SK-N-SH (cell line): ENCODE data around the gene MAP2K3. TPM values are rescaled to one million over a fixed set of nuclear protein-coding genes. Genes with fewer than 3 reads are reported as not detected.
"Not testable (repeated sequence)": the region's sequence is repeated elsewhere in the genome, so short reads cannot be mapped to it uniquely, and the experiment has no call there.

Experiments used
- CTCF ChIA-PET: fragments of 300-600, 350-600 bp; formaldehyde crosslinking; extraction: SDS; loops from one replicate; lab custom pipeline; 2021; lab: Yijun Ruan, JAX
- POLR2A ChIA-PET: fragments of 350-600 bp; sonication (Branson Sonifier 250); formaldehyde crosslinking; extraction: SDS; loops from one replicate; lab custom pipeline; 2020; ENCODE audit warnings: antibody characterized with exemption, inconsistent platforms; lab: Yijun Ruan, JAX
- DNase-seq: peaks from one replicate; pipeline ENCODE4 v3.0.0; 2012
- H2AFZ ChIP-seq: fragments of 200-600 bp; sonication (generic); 2 replicates; pipeline ENCODE4 v1.8.1; 2016; ENCODE audit warnings: antibody characterized with exemption, mild to moderate bottlenecking, low read depth
- H3F3A ChIP-seq: fragments of 200-600 bp; sonication (generic); replicated peaks from 2 replicates; pipeline ENCODE3; 2016; ENCODE audit warnings: antibody characterized with exemption, mild to moderate bottlenecking; ENCODE audit not compliant: insufficient read depth
- H3K27ac ChIP-seq, 2 experiments: fragments of 200-500 bp in 1 of 2; fragments of 200-600 bp in 1 of 2; sonication (Bioruptor generic) in 1 of 2; sonication (generic), shearing (Covaris generic) in 1 of 2; 2 replicates each; pipeline versions ENCODE4 v1.5.1 to v1.6.1; 2014 to 2016; ENCODE audit warnings: low read depth in 2 of 2, inconsistent platforms in 1 of 2, low read length in 1 of 2, mild to moderate bottlenecking in 1 of 2, mixed read lengths in 1 of 2
- H3K27me3 ChIP-seq: fragments of 200-600 bp; sonication (generic), shearing (Covaris generic); 2 replicates; pipeline ENCODE4 v1.6.1; 2016; ENCODE audit warnings: mixed run types; ENCODE audit not compliant: insufficient read depth
- H3K36me3 ChIP-seq, 2 experiments: fragments of 200-500 bp in 1 of 2; fragments of 200-600 bp in 1 of 2; sonication (Bioruptor generic) in 1 of 2; sonication (generic) in 1 of 2; replicated peaks in 1 of 2; 2 replicates each; pipeline versions ENCODE3 to v1.5.1; 2014 to 2016; ENCODE audit warnings: low read length in 1 of 2, mild to moderate bottlenecking in 1 of 2; ENCODE audit not compliant: insufficient read depth in 2 of 2, control insufficient read depth in 1 of 2
- H3K4me1 ChIP-seq, 2 experiments: fragments of 200-500 bp in 1 of 2; fragments of 200-600 bp in 1 of 2; sonication (Bioruptor generic) in 1 of 2; sonication (generic), shearing (Covaris generic) in 1 of 2; 2 replicates each; pipeline versions ENCODE4 v1.5.1 to v1.6.1; 2014 to 2016; ENCODE audit warnings: low read depth in 1 of 2, low read length in 1 of 2, mixed run types in 1 of 2; ENCODE audit not compliant: insufficient read depth in 2 of 2, control insufficient read depth in 1 of 2
- H3K4me2 ChIP-seq: fragments of 200-600 bp; sonication (generic), shearing (Covaris generic); 2 replicates; pipeline ENCODE4 v1.6.1; 2017; ENCODE audit warnings: mixed run types
- H3K4me3 ChIP-seq, 2 experiments: fragments of 200-500 bp in 1 of 2; fragments of 200-600 bp in 1 of 2; sonication (Bioruptor generic) in 1 of 2; sonication (generic), shearing (Covaris generic) in 1 of 2; 2 replicates each; pipeline versions ENCODE4 v1.5.1 to v1.8.1; 2014 to 2016; ENCODE audit warnings: low read depth in 2 of 2, inconsistent platforms in 1 of 2, low read length in 1 of 2, mild to moderate bottlenecking in 1 of 2, mixed read lengths in 1 of 2, moderate library complexity in 1 of 2
- H3K79me2 ChIP-seq: fragments of 200-600 bp; sonication (generic); 2 replicates; pipeline ENCODE4 v1.8.1; 2017; ENCODE audit warnings: mild to moderate bottlenecking; ENCODE audit not compliant: insufficient read depth
- H3K9ac ChIP-seq: fragments of 200-600 bp; sonication (generic); 2 replicates; pipeline ENCODE4 v1.6.1; 2017; ENCODE audit warnings: mixed run types
- H3K9me2 ChIP-seq: fragments of 200-600 bp; sonication (generic); 2 replicates; pipeline ENCODE4 v1.6.1; 2017; ENCODE audit warnings: mixed run types
- H3K9me3 ChIP-seq: fragments of 200-600 bp; sonication (generic); 2 replicates; pipeline ENCODE4 v1.6.1; 2017; ENCODE audit warnings: mixed run types, mild to moderate bottlenecking, moderate library complexity
- H4K20me1 ChIP-seq: fragments of 200-600 bp; sonication (generic); 2 replicates; pipeline ENCODE4 v1.6.1; 2017; ENCODE audit warnings: mild to moderate bottlenecking, mixed run types; ENCODE audit not compliant: insufficient read depth
- CHD2 ChIP-seq: fragments of 150-350 bp; IDR thresholded peaks from 2 replicates; pipeline ENCODE4 v1.6.1; 2018; ENCODE audit warnings: low read length; ENCODE audit not compliant: partially characterized antibody
- GABPA ChIP-seq: IDR thresholded peaks from 2 replicates; pipeline ENCODE4 v1.4.0; 2012; ENCODE audit warnings: low read depth, mild to moderate bottlenecking
- GATA2 ChIP-seq: sonication (generic); formaldehyde crosslinking; IDR thresholded peaks from 2 replicates; pipeline ENCODE4 v1.5.0; 2020; ENCODE audit warnings: mild to moderate bottlenecking, missing genetic modification reagents
- NFIC ChIP-seq: IDR thresholded peaks from 2 replicates; pipeline ENCODE4 v1.4.0; 2012; ENCODE audit warnings: borderline replicate concordance
- PBX3 ChIP-seq: IDR thresholded peaks from 2 replicates; pipeline ENCODE4; 2012
- SMC3 ChIP-seq: IDR thresholded peaks from 2 replicates; pipeline ENCODE4 v1.6.1; 2012; ENCODE audit warnings: low read depth, low read length, improper control_type of control experiment
- WGBS: methylation state at CpG from one replicate; pipeline ENCODE4 v1.1.6; 2017; ENCODE audit warnings: low lambda C conversion rate; 5-methylcytosine and 5-hydroxymethylcytosine counted together
- polyA plus RNA-seq, 3 experiments: library from polyadenylated mRNA; depleted of rRNA; stranded (reverse); fragments of >200 nt; gene quantifications; 2 replicates each; pipeline ENCODE4 v1.2.3, GENCODE V29; 2012

Gene MAP2K3
- polyA plus RNA-seq, 1 of the 3 experiments (the other 2 are of a cell fraction) = 30.0 TPM

DNA sequence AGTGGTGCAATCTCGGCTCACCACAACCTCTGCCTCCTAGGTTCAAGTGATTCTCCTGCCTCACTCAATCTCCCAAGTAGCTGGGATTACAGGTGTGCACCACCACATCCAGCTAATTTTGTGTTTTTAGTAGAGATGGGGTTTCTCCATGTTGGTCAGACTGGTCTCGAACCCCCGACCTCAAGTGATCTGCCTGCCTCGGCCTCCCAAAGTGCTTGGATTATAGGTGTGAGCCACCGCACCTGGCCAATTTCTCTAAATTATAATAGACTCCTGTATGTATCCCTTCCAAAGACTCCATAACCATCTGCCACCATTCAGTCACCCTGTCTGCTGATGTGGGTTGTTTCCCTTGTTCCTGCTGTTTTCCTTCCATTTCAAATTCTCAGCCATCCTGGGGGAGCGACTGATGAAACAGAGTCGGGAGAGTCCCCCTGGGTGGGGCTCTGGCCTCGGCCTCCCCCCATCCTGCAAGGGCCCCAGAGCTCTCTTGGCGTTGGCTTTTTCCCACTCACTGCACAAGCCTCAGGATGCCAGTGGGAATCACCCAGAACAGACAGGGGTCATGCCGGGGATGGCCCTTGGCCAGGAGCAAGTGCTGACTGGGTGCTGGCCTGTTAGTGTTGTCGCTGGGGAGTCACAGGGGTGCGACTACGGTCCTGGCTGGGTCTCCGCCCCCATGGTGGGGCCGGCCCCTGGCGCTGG lies 25.7 kb downstream of the MAP2K3 start:
- H3K4me3 ChIP-seq, H3K27ac ChIP-seq, H3K4me1 ChIP-seq, POLR2A ChIA-PET, H3F3A ChIP-seq, H3K9me3 ChIP-seq, H3K79me2 ChIP-seq, H3K27me3 ChIP-seq, H3K9me2 ChIP-seq, H4K20me1 ChIP-seq, H3K4me2 ChIP-seq, H2AFZ ChIP-seq, DNase-seq, H3K9ac ChIP-seq: not testable (repeated sequence)
- WGBS = 91% methylated on average over 10 of the region's 16 CpGs
- peaks cover 12 to 21% of the 10 kb centered on the region in 2 experiments for H3K36me3 ChIP-seq
- CTCF ChIA-PET = interaction anchor here (1.0 kb wide), 1 partner anchor 9 kb away, joined by 3 read pairs; no protein-coding TSS in a partner anchor

DNA sequence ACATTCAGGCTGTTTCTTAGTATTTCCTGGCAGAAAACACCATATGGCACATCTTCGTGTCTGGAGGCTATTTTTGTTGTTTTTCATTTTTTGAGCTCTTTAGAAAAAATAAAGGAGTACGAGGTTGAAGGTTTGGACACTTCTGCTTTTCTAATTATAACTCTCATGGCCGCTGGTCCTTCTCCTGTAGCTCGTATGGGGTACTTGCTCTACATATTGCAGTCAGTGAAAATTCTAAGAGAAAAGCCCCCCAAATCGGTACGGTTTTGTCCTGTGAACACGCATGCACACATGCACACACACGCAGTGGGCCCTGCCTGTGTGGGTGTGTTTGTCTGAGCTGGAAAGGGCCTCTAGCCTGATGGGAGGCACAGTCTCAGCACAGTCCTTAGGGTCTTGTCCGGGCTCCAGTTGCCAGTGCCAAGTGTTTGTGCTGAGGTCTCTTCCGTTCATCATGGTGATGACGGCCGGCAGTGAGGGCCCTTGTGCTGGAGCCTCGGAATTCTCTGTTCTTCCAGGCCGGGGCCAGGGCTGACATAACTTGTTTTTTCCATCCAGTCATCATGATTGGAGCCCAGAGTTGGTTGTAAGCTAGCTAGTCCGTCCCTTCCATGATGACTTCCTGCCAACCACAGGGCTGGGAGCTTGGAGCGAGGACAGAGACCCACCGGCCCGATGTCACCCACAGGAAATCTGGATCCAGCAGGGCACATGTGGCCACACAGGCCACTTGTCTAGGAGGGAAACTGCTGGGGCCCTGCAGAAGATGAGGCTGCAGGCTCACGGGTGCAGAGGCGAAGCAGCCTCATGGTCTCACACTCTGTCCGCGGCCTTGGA lies 26.5 kb downstream of the MAP2K3 start:
- not testable (repeated sequence) for DNase-seq, H3K9me3 ChIP-seq, H3K27me3 ChIP-seq, H3K79me2 ChIP-seq, H3K9me2 ChIP-seq, H3K4me3 ChIP-seq, H2AFZ ChIP-seq, H3K4me1 ChIP-seq, H3K4me2 ChIP-seq, H4K20me1 ChIP-seq, H3F3A ChIP-seq, H3K27ac ChIP-seq, H3K9ac ChIP-seq
- H3K36me3 ChIP-seq = peaks cover 12 to 21% of the 10 kb centered on the region in 2 experiments
- CTCF ChIA-PET = interaction anchor here (1.0 kb wide), 1 partner anchor 10 kb away, joined by 3 read pairs; no protein-coding TSS in a partner anchor
- POLR2A ChIA-PET = interaction anchor here (0.6 kb wide), 1 partner anchor 15 kb away, joined by 3 read pairs; no protein-coding TSS in a partner anchor
- WGBS = 90% methylated on average over 12 of the region's 22 CpGs

DNA sequence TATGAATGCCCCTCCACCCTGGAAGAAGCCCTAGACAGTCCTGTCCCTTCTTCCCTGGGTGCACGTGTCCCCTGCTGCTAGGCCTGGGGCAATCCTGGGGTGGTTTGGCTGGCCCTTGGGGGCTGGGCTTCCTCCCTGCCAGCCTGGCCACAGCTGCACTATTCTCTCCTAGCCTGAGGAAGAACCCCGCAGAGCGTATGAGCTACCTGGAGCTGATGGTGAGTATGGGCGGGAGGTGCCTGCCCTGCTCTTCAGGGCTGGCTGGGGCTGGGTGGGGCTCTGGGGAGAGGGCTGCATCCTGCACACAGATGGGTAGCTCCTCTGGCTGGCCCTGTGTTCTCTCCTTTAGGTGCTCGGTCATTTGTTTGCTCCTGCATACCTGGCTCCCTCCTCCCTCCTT lies 28.8 kb downstream of the MAP2K3 start:
- H3K9me2 ChIP-seq = no peaks in the 10 kb centered on the region
- H3K9ac ChIP-seq = no peak overlapping the region
- no peaks in the 10 kb centered on the region for H3K79me2 ChIP-seq
- H3K9me3 ChIP-seq = no peaks in the 10 kb centered on the region
- no peak overlapping the region for H3K4me2 ChIP-seq
- ChIA-PET POLR2A (no interaction called here), CTCF (no interaction called here)
- no peak overlapping the region for H2AFZ ChIP-seq
- H3K27me3 ChIP-seq = no peaks in the 10 kb centered on the region
- no peaks in the 10 kb centered on the region for H4K20me1 ChIP-seq
- no peak for TF ChIP-seq NFIC
- no peak for TF ChIP-seq CHD2
- no peak for TF ChIP-seq SMC3
- no peak for TF ChIP-seq GATA2 (CRISPR knock-in tag)
- TF ChIP-seq PBX3 = no peak
- TF ChIP-seq GABPA = no peak
- TF ChIP-seq, all 33 proteins: peak for 0
- no peak for DNase-seq
- Histone ChIP-seq H3K27ac (no peak overlapping the region), H3K4me1 (no peaks in the 10 kb centered on the region; a peak in 1 of 4 replicates), H3K36me3 (peaks cover 12 to 21% of the 10 kb centered on the region in 2 experiments), H3K4me3 (no peak overlapping the region), H3F3A (peaks cover 8% of the 10 kb centered on the region)
- 94% methylated on average over 2 of the region's 5 CpGs for WGBS

DNA sequence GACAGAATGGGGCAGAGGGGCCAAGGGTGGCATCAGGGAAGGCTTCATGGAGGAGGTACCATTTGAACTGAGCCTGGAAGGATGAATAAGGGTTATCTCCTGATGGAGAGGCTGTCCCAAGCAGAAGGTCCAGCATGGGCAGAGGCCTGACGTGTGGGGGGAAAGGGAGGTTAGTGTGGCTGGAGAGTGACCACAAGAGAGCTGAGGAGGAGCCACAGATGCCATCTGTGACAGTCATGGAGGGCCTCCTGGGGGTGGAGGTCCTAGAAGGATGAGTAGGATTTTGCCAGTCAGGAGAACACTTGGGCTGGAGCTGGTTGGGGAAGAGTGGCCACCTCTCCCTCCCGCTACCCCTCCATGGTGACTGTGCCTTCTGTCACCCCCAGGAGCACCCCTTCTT lies 29.2 kb downstream of the MAP2K3 start:
- H3K9ac ChIP-seq, H3K79me2 ChIP-seq, H3K27ac ChIP-seq, H3K4me1 ChIP-seq, H2AFZ ChIP-seq, DNase-seq, H4K20me1 ChIP-seq, H3K4me2 ChIP-seq, H3K27me3 ChIP-seq, H3F3A ChIP-seq, H3K9me2 ChIP-seq, H3K9me3 ChIP-seq, CTCF ChIA-PET, POLR2A ChIA-PET, H3K4me3 ChIP-seq: not testable (repeated sequence)
- H3K36me3 ChIP-seq = peaks cover 8 to 18% of the 10 kb centered on the region in 2 experiments
- 90% methylated on average over 2 of the region's 2 CpGs for WGBS

GRCh38 chr17:21314261-21314664 lies 29.8 kb downstream of the MAP2K3 start:
- DNase-seq, H3K4me1 ChIP-seq, H3K4me3 ChIP-seq, H3K9ac ChIP-seq, H3K4me2 ChIP-seq, H3F3A ChIP-seq, CTCF ChIA-PET, H3K27me3 ChIP-seq, POLR2A ChIA-PET, H2AFZ ChIP-seq, H4K20me1 ChIP-seq, H3K9me2 ChIP-seq, H3K79me2 ChIP-seq, H3K27ac ChIP-seq, H3K9me3 ChIP-seq: not testable (repeated sequence)
- WGBS = 80% methylated on average over 4 of the region's 7 CpGs
- peaks cover 7 to 17% of the 10 kb centered on the region in 2 experiments for H3K36me3 ChIP-seq
